IPS-NIHi11 (cell line): ENCODE data around the gene HS3ST2.

Experiments used
- DNase-seq: peaks from one replicate; pipeline ENCODE4 v3.0.0; 2012; ENCODE audit warnings: mixed read lengths, low spot score

Gene HS3ST2

DNA sequence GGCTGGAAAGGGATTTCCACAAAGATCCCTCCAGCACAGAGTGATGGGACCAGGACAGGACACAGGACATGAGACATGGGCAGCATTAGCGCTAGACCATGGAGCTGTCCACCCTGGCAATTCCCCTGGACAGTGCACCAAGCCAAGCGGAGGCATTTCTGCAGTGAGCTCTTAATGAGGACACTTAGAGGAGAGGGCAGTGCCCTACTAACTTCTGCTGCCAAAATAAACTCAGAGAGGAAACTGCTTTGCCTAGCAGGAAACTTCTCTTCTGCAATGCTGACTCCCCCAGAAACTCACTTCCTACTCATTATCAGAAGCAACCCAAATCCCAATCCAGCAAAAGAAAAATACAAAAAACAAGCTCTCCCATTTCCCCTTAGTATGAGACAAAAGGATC lies 119.2 kb downstream of the HS3ST2 start:
- DNase-seq = no peak

DNA sequence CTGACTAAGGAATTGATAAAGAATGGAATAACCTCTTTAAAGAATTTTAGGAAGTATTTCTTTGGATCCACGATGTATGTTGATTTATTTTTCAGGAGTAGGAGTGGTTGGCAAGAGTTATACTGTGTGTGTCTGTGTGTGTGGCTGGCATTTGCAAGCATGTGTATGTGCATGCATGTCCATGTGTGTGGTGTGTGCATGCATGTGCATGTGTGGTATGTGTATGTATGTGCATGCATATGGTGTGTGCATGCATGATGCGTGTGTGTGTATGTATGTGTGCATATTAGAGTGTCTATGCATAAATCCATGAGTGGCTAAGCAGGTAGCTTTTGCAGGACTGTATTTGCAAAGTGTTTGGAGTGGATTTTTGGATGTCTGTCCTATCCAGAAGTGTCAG lies 120.8 kb downstream of the HS3ST2 start:
- DNase-seq = no peak

DNA sequence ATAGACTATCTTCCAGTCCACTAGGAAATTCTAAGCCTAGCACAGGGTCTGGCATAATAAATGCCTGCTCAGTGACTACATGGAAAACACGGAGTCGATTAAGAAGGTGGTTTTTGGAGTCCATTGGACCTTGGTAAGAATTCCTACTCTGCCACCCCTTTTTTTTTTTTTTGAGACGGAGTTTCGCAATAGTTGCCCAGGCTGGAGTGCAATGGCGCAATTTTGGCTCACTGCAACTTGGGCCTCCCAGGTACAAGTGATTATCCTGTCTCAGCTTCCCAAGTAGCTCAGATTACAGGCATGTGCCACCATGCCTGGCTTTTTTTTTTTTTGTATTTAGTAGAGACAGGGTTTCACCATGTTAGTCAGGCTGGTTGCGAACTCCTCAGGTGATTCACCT lies 123.2 kb downstream of the HS3ST2 start:
- no peak for DNase-seq

DNA sequence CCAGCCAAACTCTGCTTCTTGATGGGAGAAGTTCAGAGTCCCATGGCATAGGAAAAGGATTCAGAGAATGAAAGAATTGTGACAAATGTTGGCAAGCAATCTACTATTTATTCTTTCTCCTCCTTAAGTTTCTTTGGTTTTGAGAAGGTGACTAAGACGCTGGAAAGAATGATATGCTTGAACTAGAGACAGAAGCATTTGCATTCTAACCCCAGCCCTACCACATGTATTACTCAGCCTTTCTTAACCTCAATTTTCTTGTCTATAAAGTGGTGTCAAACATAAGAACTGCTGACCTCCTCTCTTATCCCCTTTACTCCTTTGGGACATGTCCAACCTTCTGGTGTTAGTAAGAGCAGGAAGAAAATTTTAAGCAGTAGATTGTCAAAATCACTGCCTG lies 124.7 kb downstream of the HS3ST2 start:
- no peak for DNase-seq

DNA sequence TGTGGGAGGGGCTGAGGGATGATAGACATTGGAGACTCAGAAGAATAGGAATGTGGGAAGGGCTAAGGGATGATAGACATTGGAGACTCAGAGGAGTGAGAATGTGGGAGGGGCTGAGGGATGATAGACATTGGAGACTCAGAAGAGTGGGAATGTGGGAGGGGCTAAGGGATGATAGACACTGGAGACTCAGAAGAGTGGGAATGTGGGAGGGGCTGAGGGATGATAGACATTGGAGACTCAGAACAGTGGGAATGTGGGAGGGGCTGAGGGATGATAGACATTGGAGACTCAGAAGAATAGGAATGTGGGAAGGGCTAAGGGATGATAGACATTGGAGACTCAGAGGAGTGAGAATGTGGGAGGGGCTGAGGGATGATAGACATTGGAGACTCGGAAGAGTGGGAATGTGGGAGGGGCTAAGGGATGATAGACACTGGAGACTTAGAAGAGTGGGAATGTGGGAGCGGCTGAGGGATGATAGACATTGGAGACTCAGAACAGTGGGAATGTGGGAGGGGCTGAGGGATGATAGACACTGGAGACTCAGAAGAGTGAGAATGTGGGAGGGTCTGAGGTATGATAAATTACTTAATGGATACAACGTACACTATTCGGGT lies 125.9 kb downstream of the HS3ST2 start:
- DNase-seq = peak; percentile 15

DNA sequence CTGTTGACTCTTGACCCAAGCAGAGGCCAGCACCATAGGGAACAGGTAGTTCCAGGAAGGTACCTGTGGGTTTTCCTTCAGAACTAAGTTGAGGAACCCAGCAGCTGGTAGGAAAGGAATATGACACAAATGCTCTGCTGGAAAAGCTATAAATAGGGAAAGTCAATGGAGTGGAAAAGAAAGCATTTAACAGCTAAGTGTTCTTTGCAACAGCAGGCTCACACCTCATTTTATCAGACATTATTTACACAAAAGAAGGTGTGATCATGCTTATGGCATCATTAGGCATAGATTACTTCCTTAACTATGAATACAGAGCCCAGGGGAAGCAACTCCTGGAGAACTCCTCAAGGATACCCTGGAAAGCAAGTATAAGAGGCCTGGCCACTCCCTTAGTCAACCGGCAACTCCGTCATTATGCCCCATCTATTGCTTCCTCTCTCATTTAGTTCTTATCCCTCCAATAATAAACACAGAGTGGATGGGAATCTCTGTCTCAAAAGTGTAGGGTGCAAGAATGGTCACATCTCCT lies 128.1 kb downstream of the HS3ST2 start:
- DNase-seq = no peak

DNA sequence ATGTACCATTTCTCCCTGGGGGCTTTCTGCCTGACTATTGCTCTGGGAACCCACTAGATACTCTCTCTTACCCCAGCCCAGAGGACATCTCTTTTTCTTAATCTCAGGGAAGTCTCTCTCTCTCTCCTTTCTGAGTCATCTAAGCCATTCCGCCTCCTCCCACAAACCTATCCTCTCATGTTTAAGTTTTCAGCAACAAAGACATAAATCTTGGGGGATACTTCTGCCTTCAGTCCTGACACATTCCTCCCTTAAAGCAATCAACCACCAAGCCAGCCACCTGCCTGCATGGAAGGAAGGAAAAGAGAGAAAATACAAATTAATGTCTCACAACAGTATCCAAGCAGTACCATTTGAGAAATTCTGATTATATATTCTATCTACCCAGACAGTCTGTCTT lies 128.8 kb downstream of the HS3ST2 start:
- DNase-seq = no peak

DNA sequence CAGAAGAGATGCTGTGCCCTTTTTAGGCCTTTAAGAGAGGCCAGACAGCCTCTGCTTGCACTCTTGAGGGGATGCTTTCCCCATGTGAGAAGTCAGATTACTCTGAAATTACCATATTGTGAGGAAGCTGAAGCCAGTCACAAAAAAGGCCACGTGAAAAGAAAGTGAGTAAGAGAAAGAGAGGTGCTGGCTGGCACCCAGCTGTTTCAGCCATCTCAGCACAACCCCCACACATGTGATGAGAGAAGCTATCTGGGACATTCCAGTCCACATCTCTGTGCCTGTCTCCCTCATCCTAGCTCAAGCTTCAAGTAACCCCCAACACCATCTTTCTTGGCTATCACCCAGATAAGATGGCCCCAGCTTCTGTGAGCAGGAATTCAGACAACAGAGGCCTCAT lies 131.4 kb downstream of the HS3ST2 start:
- DNase-seq = no peak

DNA sequence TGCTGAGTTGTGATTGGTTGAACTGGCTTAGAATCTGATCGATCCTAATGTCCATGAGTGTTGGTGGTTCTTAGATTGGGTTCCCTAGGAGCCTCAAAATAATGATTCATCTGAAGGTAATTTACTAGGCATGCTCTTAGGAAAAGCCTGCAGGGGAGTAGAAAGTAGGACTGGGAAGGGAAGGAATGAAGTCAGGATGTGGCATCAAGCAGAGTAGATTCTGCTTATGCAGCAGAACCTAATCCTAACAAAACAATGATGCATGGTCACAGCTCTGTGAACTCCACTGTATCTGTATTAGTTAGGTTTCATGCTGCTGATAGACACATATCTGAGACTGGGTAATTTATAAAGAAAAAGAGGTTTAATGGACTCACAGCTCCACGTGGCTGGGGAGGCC lies 132.5 kb downstream of the HS3ST2 start:
- no peak for DNase-seq

DNA sequence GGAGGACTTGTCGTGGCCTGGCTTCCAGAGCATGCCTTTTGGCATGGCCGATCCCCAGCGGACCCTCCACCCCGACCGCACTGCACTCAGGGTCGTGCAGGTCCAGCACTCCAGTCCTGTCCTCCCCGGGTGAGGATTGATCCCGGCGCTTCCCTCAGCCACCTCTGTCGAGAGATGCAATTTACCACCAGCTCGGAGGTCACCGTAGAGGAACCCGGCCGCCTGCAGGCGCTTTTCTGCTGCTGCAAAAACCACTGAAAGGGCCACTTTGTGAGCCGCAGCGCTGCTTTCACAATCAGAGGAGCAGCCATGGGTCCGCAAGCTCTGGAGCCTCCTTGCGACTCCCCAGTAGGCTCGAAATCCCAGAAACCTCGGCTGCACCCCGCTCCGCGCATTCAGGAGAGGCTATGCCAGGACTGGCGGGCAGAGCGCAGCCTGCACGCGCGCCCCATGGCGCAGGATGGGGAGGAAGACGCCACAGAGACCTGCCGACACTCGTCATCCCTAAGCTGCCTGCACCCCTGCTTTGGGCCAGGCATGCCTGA lies 134.2 kb downstream of the HS3ST2 start:
- DNase-seq = no peak

DNA sequence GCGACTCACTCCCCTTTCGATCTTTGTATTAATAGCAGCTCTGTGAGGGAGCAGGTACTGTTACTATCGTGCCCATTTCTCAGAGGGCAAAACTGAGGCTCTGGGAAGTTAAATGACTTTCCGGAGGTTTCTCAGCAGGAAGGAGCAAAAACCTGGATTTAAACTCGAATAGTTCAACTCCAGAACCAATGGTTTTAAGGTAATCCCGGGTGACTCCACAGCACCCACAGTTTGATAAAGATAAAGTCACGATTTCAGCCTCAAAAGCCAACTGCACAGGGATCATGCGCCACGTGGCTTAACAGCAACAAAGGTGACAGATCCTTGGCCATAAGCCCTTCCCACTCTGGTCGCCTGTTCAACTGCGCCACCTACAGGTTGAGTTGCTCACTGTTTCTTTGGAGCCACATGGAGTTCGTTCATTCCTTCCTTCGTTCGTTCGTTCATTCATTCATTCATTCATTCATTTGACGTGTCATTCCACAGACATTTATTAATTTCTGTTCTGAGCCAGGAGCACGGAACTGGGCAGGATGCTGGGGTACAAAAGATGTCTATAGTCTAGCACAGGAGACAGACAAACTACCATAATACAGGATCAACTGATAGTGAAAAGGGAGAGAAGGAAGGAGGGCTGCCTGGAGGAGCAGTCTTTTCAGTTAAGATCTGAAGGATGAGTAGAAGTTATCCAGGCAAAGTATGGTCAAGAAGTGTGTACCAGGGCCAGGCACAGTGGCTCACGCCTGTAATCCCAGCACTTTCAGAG lies 134.8 kb downstream of the HS3ST2 start:
- DNase-seq = peak; percentile 88

DNA sequence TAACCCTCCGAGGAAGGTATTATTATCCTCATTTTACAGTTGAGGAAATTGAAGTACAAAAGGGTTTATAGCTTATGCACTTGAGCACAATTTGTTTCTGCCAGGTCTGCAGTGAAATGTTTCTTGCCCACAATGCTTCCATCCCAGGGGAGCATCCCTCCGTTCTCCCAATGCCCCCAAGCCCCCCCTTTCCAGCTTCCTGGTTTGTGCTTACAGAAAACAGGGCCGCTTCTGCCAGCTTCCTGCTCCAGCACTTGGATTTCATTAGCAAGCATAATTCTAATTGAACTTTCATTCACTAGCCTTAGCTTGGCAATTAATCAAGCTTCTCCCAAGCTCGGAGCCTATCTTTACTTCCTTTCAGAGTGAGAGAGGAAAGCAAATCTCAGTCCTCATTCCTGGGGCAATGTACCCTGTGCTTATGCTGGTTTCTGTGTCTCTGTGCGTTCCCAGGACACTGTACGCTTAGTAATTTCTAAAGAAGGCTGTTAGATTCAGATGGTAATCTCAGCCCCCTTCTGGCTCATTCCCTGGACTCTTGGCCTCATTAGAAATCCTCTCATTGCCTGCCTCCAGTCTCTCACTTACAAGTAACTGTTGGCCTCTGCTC lies 141.6 kb downstream of the HS3ST2 start:
- DNase-seq = no peak

DNA sequence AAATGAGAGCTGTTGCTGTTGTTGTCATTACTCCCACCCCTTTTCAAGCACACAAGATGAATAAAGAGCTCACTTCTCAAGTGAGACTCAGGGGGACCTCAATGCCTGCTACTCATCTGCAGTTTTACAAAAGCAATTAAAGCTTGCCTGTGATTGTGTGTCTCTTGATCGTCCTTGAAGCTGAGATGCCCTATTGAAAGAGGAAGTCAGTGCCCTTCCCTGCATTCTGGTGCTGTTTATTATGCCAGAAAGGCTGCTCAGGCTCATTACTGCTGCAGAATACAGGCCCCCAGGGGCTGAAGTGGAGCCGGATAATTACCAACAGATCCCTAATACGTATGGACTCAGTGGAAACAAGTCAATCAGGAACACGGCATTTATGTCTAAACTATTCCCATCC lies 147.2 kb downstream of the HS3ST2 start:
- DNase-seq = no peak

DNA sequence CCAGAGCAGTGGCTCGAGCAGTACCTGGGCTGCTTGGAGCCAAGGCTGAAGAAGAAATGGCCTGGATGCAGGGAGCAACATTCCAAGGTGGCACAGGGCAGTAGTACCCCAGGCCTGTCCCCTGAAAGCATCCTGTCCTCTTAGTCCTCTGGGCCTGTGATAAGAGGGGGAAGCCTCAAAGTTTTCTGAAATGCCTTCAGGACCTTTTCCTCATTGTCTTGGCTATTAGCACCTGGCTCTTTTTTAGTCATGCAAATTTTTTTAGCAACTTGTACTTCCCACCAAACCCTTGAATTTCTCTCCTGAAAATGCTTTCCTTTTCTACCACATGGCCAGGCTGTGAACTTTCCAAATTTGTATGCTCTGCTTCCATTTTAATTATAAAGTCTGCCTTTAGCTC lies 148.9 kb downstream of the HS3ST2 start:
- DNase-seq = no peak
